GM21447 (cell line): Measurements from ENCODE around the gene FNBP1L.

Experiments used
- ATAC-seq: cut with Tn5 transposase; IDR thresholded peaks from one replicate; pipeline ENCODE4 v1.9.1; 2021; ENCODE audit not compliant: unreplicated experiment

Gene FNBP1L

DNA sequence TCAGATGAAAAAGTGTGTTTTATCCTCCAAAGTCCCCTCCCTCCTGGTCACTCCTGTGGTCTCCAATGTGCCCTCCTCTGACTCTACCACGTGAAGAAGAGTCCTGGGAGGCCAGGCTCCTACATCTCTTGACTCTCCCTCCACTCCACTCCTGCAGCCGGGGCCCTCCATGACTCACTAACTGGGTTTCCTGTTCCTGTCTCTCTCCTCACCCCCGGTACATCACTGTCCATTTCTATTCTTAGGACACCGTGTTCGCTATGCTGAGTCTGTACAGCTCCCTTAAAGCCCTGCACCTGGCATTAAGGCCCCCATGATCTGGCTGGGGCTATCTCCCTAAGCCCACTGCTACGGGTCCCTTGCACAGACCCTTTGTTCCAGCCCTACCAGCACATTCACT lies 140.3 kb downstream of the FNBP1L start:
- no peak for ATAC-seq

DNA sequence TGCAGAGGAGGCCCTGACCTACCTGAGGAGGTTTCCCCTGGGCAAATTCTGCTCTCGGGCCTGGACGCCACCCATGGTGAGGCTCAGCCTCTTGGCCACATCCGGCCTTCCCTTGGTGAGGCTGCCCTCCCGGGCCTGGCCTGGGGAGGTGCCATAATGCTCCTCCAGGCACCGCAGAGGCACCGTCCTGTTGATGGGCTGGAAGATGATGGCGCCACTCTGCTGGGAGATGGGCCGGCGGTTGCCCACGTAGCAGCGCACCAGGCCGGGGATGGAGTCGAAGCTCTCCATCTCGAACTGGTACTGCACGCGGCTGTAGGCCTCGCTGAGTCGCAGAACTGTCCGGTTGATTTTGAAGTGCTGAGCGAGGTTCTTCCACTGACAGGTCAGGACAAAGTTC lies 141.0 kb downstream of the FNBP1L start:
- ATAC-seq, result no peak

DNA sequence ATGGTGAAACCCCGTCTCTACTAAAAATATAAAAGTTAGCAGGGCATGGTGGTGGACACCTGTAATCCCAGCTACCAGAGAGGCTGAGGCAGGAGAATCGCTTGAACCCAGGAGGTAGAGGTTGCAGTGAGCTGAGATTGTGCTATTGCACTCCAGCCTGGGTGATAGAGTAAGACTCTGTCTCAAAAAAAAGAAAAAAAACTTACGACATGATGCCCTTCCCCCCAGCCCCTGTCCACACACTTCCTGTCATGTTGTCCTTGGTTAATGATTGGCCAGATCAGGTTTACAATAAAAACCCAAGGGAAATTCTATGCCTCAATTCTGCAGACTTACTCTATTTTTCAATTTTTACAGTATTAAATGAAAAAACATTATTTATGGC lies 143.4 kb downstream of the FNBP1L start:
- peak; percentile 6 for ATAC-seq

DNA sequence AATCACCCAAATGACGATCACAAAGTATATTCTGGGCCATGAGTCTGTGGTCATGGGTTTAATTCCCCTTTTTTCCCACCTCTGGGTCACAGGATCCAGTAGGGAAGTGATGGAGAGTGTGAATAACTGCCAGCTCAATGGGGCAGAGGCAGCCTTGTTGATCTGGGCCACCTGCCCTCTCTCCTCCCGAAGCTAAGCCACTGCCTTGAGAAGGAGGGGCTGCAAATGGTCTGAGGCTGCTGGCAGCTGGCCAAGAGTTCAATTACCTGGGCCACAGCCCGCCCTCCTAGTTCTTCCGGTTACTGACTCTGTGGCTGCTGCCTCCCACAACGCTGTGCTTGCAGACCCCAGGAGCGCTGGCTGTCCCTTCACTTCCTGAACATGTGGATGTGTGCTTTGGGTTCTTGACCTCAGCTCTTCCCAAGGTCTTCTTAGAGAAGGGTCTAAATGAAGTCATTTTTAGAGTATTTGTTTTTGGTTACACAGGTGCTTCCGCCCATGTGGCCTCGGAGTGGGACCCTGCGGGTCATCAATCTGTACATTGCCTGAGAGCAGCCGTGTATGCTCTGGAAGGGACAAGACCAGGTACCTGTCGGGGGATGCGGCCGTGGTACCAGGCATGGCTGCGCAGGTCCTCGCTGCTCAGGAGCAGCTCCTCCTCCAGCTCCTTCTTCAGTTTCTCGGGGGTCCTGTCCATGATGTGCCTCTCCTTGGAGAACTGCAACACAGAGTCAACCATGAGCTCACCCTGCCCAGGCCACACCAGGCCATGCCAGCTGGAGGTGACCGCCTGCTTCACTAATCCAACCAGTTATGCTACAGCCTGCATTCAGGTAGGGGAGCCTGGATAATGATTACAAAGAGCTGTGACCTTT lies 144.0 kb downstream of the FNBP1L start:
- ATAC-seq, result peak; percentile 90

DNA sequence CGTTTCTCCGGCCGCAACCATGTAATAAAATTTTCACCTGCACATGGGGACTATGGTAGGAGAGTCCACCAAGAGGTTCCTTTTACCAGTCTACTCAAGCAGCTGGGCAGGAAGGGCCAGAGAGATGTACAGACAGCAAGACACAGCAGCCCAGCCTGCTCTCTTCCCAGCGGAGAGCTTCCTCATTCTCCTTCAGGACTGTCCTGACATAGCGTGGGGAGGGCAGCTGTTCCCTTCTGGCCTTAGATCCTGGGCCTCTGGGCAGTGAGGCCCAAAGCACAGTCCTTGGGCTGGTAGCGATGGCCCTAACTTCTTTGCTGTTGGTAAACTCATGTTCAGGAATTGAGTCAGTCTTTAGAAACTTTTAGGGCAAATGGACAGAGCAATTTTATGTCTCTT lies 144.6 kb downstream of the FNBP1L start:
- no peak for ATAC-seq

DNA sequence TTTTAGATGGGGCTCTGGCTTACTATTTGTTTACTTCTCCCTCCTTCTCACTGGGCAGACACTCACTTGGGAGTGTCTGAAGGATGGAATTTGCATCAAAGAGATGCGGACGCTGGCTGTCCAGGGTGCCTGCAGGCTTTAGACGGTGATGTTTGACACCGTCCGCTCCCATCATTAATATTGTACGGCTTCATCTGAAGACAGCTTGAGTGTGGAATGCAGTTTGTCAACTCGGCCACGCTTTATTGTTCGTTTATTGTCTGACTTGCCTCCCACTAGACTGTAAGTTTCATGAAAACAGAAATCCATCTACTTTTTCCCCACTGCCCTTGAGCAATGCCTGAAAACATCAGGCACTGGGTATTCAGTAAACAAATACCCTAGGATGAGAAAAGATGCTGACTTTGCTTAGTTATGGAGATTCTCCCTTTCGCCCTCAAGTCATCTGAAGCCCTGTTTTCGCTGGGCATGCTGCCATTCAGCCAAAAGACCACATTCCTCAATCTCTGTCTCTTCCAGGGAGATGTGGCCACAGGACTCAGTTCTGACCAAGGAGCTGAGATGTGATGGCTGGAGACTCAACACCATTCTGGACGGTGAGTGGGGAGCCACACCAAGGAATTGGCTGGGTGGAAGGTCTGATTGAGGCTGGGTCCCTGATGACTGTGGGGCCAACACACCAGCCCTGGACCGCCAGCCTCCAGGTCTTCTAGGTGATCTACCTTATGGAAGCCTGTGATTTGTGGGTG lies 146.1 kb downstream of the FNBP1L start:
- no peak for ATAC-seq

DNA sequence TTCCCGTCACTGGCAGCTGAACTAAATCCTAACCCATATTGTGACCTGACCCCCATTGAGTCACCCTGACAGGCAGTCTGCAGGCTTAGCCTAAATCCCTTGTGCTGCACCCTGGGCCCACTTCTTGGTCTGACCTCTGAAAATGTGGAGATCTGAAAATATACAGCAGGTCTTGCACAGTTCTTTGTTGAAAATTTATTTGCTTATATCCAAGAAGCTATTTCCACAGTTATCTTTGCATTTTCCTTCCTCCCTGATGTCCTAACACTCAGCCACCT lies 146.6 kb downstream of the FNBP1L start:
- no peak for ATAC-seq

DNA sequence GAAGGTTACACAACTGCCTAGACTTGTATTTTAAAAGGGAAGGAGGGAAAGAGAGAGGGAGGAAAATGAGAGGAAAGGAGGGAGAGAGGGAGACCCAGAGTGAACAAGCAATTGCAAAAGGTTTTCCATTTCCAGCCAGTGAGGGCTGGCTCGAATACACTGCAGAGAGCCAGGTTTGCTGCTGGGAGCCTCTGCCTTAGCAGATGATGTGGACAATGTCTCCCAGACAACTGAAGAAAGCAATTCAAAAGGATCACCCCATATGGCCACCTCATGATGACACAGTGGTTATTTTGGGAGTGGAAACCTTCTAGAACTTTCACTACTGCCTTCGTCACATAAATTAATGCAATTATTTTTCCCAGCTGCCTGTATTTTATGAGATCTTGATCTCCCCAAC lies 147.3 kb downstream of the FNBP1L start:
- no peak for ATAC-seq

DNA sequence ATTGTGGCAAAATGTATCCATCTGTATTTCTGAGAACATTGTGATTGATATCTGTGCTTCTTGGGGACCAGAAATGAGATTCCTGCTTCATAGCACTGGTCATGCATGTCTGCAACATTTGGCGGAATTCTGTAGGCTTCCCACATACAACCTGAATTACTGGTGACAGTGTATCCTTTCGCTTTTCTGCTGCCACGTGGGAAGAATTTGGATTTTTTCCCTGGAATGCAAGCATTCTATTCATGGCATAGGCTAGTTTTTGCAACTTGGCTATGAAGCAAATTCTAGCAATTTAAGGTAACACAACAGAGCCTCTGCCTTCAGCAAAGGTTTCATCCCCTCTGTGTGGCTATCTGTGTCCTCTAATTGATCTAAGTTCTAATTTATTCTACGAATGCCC lies 147.8 kb downstream of the FNBP1L start:
- ATAC-seq, result no peak

DNA sequence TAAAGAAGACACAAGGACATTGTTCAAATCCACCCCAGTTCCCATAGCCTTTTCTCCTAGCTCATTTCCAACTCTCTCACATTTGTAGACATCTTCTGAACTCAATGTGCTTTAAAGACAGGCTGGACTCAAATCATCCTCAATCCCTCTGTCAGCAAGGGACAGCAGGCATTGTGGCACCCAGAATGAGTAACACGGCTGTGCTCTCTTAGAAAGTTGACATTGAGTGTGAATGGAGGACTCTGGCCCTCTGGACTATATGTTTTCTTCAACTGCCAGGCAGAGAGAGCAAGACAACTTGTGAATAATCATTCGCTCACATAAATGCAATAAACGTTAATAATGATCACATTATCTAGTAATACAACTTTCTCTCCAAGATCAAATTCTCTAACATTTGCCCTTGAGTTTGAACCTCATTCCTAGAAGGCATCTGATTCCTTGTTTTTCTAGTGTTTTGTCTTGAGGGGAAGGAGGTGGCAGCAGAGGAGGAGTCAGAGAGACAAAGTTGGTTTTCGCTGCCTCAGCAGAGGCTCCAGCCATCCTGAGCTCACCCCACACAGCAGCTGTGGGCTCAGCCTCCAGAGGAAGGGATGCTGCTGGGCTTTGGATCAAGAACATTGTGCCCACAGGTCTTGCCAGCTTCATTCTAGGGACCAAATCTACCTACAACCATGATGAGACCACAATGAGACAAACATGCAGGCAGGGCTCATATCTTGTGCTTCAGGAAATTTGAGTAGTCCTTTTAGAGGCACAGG lies 148.6 kb downstream of the FNBP1L start:
- no peak for ATAC-seq

DNA sequence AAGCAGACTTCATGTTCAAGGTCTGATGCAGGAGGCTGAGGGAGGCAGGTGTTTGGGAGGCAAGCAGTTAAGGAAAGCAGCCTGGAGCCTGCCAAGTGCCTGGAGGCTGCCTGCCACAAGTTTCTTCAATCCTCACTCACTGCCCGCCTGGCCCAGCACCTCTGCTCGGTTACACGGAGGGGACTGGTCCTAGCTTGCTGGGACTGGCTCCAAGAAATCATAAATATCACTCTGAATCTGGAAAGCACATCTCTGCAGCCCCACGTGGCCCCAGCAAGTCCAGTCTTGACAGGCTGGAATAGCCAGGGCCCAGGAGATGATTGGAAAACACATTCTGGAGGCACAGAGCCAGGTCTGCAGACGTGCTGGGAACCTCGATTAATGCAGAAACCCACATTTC lies 149.8 kb downstream of the FNBP1L start:
- no peak for ATAC-seq

DNA sequence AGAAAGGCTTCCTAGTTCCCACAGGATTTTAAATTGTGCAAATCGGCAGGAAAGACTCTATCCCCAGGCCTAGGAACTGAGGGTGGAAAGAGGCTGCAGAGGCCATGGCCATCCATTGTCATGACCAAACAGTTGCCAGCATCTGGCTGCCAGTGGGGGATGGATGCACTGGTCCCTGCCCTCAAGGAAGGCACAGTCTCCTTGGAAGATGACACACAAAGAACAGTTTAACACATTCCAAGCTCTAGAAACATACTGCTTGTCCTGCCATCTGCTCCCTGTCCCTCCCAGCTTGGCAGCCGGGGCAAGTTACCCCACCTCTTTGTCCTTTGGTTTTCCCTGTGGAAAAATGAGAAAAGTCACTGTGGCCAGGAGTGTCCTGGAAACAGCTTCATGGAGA lies 150.5 kb downstream of the FNBP1L start:
- ATAC-seq, result no peak

DNA sequence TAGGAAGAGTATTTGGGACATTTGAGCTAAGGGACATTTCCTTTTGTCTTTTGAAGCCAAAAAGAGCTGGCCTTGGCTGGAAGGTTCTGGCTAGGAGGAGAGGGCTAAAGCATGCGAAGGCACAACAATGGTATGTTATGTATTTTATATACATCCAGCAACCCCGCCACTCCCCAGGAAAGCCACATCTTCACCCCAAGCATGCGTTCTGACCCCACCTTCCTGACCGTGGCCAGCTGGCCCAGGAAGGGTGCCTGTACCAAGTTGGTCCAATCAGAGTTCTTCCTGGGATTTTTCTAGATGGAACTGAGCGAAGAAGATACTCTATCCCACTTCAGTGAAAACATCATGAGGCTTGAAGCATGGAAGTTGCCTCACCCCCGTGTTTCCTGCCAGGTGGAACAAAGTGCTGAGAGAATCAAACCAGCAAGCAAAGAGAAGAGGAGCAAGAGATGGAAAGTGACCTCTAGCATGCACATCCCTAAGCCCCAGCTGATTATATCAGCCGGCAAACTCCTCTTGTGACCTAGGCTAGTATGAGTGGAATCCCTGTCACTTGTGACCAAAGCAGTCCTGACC lies 151.0 kb downstream of the FNBP1L start:
- no peak for ATAC-seq

DNA sequence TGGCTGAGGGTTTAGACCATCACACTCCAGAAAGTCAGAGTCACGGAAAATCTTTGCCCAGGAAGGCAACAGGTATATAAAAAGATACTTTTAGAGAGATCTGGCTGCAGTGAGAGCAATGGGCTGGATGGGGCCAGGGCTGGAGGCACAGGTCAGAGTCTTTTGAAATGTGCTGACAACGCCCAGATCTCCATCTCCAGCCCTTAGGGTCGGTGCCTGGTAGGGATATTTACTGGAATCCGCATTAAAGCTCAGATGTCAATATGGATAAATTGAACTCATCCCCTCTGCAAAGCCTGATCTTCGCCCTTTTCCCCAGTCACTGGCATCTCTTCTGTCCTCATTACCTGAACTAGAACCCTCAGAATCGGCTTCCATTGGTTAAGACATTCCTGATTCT lies 151.6 kb downstream of the FNBP1L start:
- no peak for ATAC-seq

DNA sequence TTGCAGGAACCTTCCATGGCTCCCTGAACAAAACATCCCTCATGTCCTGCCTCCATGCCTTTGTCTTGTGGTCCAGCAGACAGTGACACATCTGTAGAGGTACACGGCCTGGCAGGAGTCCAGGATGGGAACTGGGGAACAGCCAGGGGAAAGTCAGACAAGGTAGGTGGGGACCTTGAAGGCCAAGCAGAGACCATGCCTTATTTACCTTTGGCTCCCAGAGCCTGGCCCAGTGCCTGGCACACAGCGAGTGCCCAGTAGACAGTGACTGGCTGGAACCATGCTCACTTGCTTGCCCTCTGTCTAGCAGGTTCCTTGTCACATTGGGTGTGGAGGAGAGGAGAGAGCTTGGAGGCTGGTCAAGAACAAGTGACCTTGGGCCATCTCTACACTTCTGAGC lies 152.7 kb downstream of the FNBP1L start:
- ATAC-seq, result no peak

DNA sequence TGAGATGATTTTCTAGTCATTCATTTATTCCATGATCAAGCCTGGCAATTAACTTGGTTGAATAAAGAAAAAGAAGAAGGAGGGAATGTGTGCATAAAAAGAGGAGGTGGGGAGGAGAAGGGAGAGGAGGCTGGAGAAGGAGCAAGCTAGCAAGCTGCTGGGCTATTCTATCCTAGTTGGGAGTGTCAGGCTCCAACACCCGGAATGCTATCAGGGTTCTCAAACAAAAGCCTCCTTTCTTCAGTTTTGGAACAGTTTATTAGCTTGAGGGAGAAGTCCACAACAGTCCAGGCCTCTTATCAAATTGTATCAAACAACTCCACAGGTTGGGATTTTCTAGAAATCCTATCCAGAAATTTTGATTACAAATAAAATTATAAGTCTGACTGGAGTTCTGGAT lies 153.8 kb downstream of the FNBP1L start:
- ATAC-seq, result no peak

DNA sequence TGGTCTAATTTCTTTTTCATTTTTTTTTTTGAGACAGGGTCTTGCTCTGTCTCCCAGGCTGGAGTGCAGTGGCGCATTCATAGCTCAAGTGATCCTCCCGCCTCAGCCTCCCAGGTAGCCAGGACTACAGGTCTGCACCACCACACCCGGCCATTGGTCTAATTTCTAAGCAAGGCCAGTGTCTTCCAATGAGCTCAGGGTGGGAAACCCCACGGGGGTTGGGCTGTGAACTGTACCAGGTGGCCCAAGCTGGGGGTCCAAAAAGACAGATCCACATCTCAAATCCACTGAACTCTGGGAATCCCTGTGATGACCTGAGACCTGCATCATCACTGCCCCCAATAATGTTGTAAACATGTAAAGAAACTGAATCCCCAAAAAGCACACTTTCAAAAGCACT lies 154.2 kb downstream of the FNBP1L start:
- ATAC-seq, result no peak

DNA sequence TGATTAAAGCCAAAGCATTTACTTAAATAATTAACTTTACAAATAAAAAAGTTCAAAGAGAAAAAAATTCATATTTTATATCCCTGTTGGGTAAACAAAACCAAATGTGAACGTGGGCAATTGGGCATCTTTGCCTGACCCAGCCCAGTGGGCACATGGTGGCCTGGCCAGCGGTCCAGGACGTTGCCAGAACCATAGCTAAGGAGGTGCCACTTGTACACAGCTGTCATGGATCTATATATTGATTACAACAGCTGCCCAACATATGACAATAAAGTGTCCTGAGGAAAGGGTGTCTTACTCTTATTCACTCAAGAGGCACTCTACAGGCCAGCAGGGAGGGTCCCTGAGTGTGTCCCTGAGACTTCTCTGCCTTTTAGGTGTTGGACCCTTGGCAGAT lies 155.2 kb downstream of the FNBP1L start:
- ATAC-seq, result no peak

DNA sequence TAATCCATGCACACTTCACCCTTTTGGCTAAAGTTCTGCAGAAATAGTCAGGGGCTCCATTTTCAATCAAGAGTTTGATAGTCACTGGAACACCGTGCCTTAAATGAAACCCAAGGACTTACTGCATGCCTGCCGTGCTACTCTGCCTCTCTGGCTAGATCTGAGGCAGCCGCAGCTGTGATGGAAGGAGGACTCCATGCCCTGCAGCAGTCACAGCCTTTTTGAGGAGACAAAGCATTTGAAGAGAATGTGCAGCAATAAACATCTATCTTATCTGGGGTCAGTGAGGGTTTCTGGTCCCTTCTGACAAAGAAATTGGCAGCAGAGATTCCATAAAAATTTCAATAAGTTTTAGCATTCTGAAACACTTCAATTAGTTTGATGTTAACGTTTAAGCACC lies 155.7 kb downstream of the FNBP1L start:
- ATAC-seq, result no peak
